IMR-90 (cell line): ENCODE results near the gene AKIP1. TPM values are rescaled to one million over a fixed set of nuclear protein-coding genes. Genes with fewer than 3 reads are reported as not detected.
A peak's percentile ranks its signal among the peaks of the same experiment; 100 is the strongest.

Experiments used
- ATAC-seq: fragments of 200-7000 bp; cut with Tn5 transposase; 2 replicates; pipeline ENCODE4 v1.9.1; 2020; ENCODE audit warnings: low read depth, mild to moderate bottlenecking, moderate library complexity
- BruUV-seq: library from RNA; stranded (reverse); fragments of 400-500 nt; replicated peaks from 2 replicates; lab custom pipeline; 2021; lab: Mats Ljungman, UMichigan
- CTCF ChIA-PET: fragments of 300-600 bp; formaldehyde crosslinking; extraction: SDS; loops from one replicate; lab custom pipeline; 2021; ENCODE audit warnings: antibody characterized with exemption; lab: Yijun Ruan, JAX
- POLR2A ChIA-PET: fragments of 300-600 bp; sonication (Branson Sonifier 250); formaldehyde crosslinking; loops from one replicate; lab custom pipeline; 2022; ENCODE audit warnings: antibody characterized with exemption; ENCODE audit not compliant: unreplicated experiment; lab: Charles Lee
- DNase-seq: peaks from one replicate; pipeline ENCODE4 v3.0.0; 2013
- H2AFZ ChIP-seq: replicated peaks from 2 replicates; pipeline ENCODE3; 2013; ENCODE audit warnings: low read length, mild to moderate bottlenecking; ENCODE audit not compliant: poor library complexity
- H2AK5ac ChIP-seq: 2 replicates; pipeline ENCODE4 v1.6.1; 2013; ENCODE audit warnings: low read depth, low read length, inconsistent platforms
- H2AK9ac ChIP-seq: replicated peaks from 2 replicates; pipeline ENCODE3; 2013; ENCODE audit warnings: mild to moderate bottlenecking, low read depth, low read length, moderate library complexity; ENCODE audit not compliant: poor library complexity
- H2BK120ac ChIP-seq: 2 replicates; pipeline ENCODE4 v1.6.1; 2013; ENCODE audit warnings: low read depth, low read length, inconsistent platforms
- H2BK15ac ChIP-seq: 3 replicates; pipeline ENCODE4 v1.6.1; 2013; ENCODE audit warnings: low read depth, low read length, inconsistent platforms
- H2BK20ac ChIP-seq: 2 replicates; pipeline ENCODE4 v1.6.1; 2013; ENCODE audit warnings: low read depth, mild to moderate bottlenecking, inconsistent platforms, low read length, moderate library complexity
- H2BK5ac ChIP-seq: 2 replicates; pipeline ENCODE4 v1.6.1; 2013; ENCODE audit warnings: mild to moderate bottlenecking, low read depth, low read length, inconsistent platforms; ENCODE audit not compliant: poor library complexity, severe bottlenecking
- H3K14ac ChIP-seq: replicated peaks from 2 replicates; pipeline ENCODE4 v1.6.1; 2013; ENCODE audit warnings: low read depth, low read length, inconsistent platforms
- H3K18ac ChIP-seq: 2 replicates; pipeline ENCODE4 v1.6.1; 2013; ENCODE audit warnings: low read depth, low read length, control low read depth
- H3K23ac ChIP-seq: 2 replicates; pipeline ENCODE4 v1.6.1; 2013; ENCODE audit warnings: low read depth, low read length, inconsistent platforms
- H3K27ac ChIP-seq: 2 replicates; pipeline ENCODE4 v1.5.1; 2013; ENCODE audit warnings: mild to moderate bottlenecking, control low read depth, low read length; ENCODE audit not compliant: insufficient read depth
- H3K27me3 ChIP-seq: 2 replicates; pipeline ENCODE4 v1.6.1; 2013; ENCODE audit warnings: low read length; ENCODE audit not compliant: control insufficient read depth, insufficient read depth
- H3K36me3 ChIP-seq: 2 replicates; pipeline ENCODE4 v1.6.1; 2013; ENCODE audit warnings: low read length, mixed read lengths; ENCODE audit not compliant: control insufficient read depth, insufficient read depth
- H3K4ac ChIP-seq: 2 replicates; pipeline ENCODE4 v1.6.1; 2013; ENCODE audit warnings: low read depth, low read length, inconsistent platforms
- H3K4me1 ChIP-seq: 2 replicates; pipeline ENCODE4 v1.6.1; 2013; ENCODE audit warnings: low read length, mixed read lengths; ENCODE audit not compliant: control insufficient read depth, insufficient read depth
- H3K4me2 ChIP-seq: 2 replicates; pipeline ENCODE4 v1.6.1; 2013; ENCODE audit warnings: low read depth, mild to moderate bottlenecking, control low read depth, low read length, moderate library complexity
- H3K4me3 ChIP-seq: 2 replicates; pipeline ENCODE4 v1.5.1; 2013; ENCODE audit warnings: low read depth, mild to moderate bottlenecking, control low read depth, low read length, moderate library complexity; ENCODE audit not compliant: insufficient read depth
- H3K56ac ChIP-seq: 2 replicates; pipeline ENCODE4 v1.6.1; 2013; ENCODE audit warnings: low read length, inconsistent platforms; ENCODE audit not compliant: insufficient read depth; ENCODE audit errors: extremely low read depth
- H3K79me1 ChIP-seq, 2 experiments: 2 replicates each; pipeline ENCODE4 v1.6.1; 2013; ENCODE audit warnings: low read length in 2 of 2, inconsistent platforms in 1 of 2, low read depth in 1 of 2
- H3K9ac ChIP-seq: 2 replicates; pipeline ENCODE4 v1.6.1; 2013; ENCODE audit warnings: low read depth, low read length, control low read depth
- H3K9me1 ChIP-seq: 2 replicates; pipeline ENCODE4 v1.6.1; 2013; ENCODE audit warnings: low read length, inconsistent platforms; ENCODE audit not compliant: insufficient read depth
- H3K9me3 ChIP-seq: 2 replicates; pipeline ENCODE4 v1.6.1; 2013; ENCODE audit warnings: low read length; ENCODE audit not compliant: control insufficient read depth, insufficient read depth
- H4K20me1 ChIP-seq: 2 replicates; pipeline ENCODE4 v1.6.1; 2013; ENCODE audit warnings: low read length, inconsistent platforms; ENCODE audit not compliant: insufficient read depth
- H4K5ac ChIP-seq: 2 replicates; pipeline ENCODE4 v1.6.1; 2013; ENCODE audit warnings: mild to moderate bottlenecking, low read depth, low read length, control low read depth
- H4K8ac ChIP-seq, 2 experiments: 2 replicates each; pipeline ENCODE4 v1.6.1; 2013; ENCODE audit warnings: low read depth in 2 of 2, low read length in 2 of 2, control low read depth in 1 of 2, inconsistent platforms in 1 of 2
- H4K91ac ChIP-seq: 2 replicates; pipeline ENCODE4 v1.6.1; 2013; ENCODE audit warnings: low read depth, low read length, inconsistent platforms; ENCODE audit not compliant: insufficient read depth
- CEBPB ChIP-seq: IDR thresholded peaks from 2 replicates; pipeline ENCODE4 v1.6.1; 2012; ENCODE audit warnings: low read depth, low read length, improper control_type of control experiment
- FOS ChIP-seq: fragments of 150-350 bp; IDR thresholded peaks from 2 replicates; pipeline ENCODE4 v1.6.1; 2016; ENCODE audit warnings: low read depth, low read length
- MAFK ChIP-seq: IDR thresholded peaks from 2 replicates; pipeline ENCODE4 v1.6.1; 2012; ENCODE audit warnings: low read depth, low read length, improper control_type of control experiment
- MXI1 ChIP-seq: IDR thresholded peaks from 2 replicates; pipeline ENCODE4 v1.6.1; 2012; ENCODE audit warnings: low read depth, mild to moderate bottlenecking, low read length, moderate library complexity, borderline replicate concordance
- WGBS, 2 experiments: methylation state at CpG; one replicate each; pipeline versions ENCODE4 v1.1.5 to v1.1.7; 2013; ENCODE audit warnings: missing lambda C conversion rate in 2 of 2; ENCODE audit not compliant: insufficient read length in 1 of 2; ENCODE audit errors: extremely low coverage in 2 of 2; 5-methylcytosine and 5-hydroxymethylcytosine counted together
- dilution Hi-C: fragments of 300-500 bp; cut with HindIII; formaldehyde crosslinking; loops from one replicate; pipeline ENCODE4 v1.14.3; 2018; ENCODE audit warnings: low sequenced_read_pairs; ENCODE audit not compliant: unreplicated experiment
- in situ Hi-C: fragments of 300-500 bp; cut with MboI; formaldehyde crosslinking; loops from 3 replicates; pipeline ENCODE4 v1.14.3; 2019; ENCODE audit warnings: low sequenced_read_pairs, inconsistent platforms, mixed read lengths
- intact Hi-C: fragments of 100-400 bp; cut with micrococcal nuclease; formaldehyde crosslinking; loops from 2 replicates; pipeline ENCODE4 v1.10.0; 2022
- polyA plus RNA-seq, 3 experiments: library from polyadenylated mRNA; depleted of rRNA; stranded (reverse); fragments of >200 nt; gene quantifications; 2 replicates each; pipeline ENCODE4 v1.2.3, GENCODE V29; 2012; ENCODE audit warnings: low replicate concordance in 1 of 3
- total RNA-seq: library from RNA; depleted of rRNA; stranded (reverse); fragments of >200 nt; gene quantifications from 2 replicates; pipeline ENCODE4 v1.2.3, GENCODE V29; 2012

The AKIP1 gene
- total and polyA plus RNA-seq, 2 of the 4 experiments (the other 2 are of a cell fraction) = 33.9 to 36.0 TPM

DNA sequence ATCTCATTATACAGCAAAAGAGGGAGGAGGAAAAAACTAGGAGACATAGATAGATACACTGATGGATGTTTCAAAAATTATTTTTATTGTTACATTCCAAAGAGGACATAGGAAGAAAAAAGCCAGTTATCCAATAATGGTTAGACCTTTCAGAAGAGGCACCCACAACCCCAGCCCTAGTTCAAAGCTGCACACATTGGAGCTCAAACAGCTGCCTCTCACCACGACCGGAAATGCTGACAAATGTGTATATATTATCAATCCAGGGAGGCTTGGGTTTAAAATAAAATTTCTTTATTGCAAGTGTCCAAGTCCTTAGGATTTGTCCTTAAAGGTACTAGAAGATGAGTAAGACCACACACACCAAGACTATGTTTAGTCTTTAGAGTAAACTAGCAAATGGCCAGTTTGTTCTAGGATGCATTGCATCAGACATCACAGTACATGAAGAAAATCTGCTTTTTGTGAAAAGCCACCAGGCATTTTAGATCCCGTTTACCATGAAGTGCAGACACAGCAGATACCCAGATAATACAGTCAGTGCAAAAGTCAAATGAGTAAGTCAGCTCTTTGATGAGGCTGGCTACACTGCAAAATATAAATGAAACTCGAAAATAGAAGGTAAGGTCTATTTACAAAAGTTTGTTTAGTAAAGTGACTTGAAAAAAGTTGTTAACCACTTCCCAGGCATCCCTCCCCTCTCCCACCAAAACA, 36.4 kb downstream of the AKIP1 start:
- no peak overlapping the region for H3K27ac ChIP-seq
- WGBS, 2 experiments = no CpG with 5 or more reads among the region's 4 CpGs
- POLR2A ChIA-PET = interaction anchor here (0.6 kb wide), 1 partner anchor 219 kb away, joined by 4 read pairs; no protein-coding TSS in a partner anchor

More for the DNA sequence above, 36.4 kb downstream of the AKIP1 start:
- Histone ChIP-seq H2AK9ac (no peak overlapping the region), H3K9me1 (no peaks in the 10 kb centered on the region), H3K36me3 (peaks cover 14% of the 10 kb centered on the region), H4K8ac (peak overlapping the region in 1 of 2 experiments; percentile 72; a peak in 2 of 4 replicates), H3K79me1 (peaks cover 0 to 4% of the 10 kb centered on the region in 2 experiments; a peak in 1 of 4 replicates), H3K56ac (peak overlapping the region; percentile 37; the same call in 1 of the 2 replicates), H2BK120ac (peak overlapping the region; percentile 5), H4K20me1 (no peaks in the 10 kb centered on the region), H3K4me3 (no peak overlapping the region), H3K23ac (no peak overlapping the region), H4K91ac (peak overlapping the region; percentile 12; the same call in 1 of the 2 replicates), H3K4ac (no peak overlapping the region; the same call in 1 of the 2 replicates), H3K9me3 (no peaks in the 10 kb centered on the region), H3K4me2 (peak overlapping the region; percentile 46; the same call in 1 of the 2 replicates), H2BK20ac (peak overlapping the region; percentile 1), H4K5ac (peak overlapping the region; percentile 0; the same call in 1 of the 2 replicates), H3K9ac (peak overlapping the region; percentile 4; the same call in 1 of the 2 replicates), H2BK15ac (0 out of 3 replicates have a peak overlapping the region, but pooled peaks have one; percentile 8), H2AK5ac (no peak overlapping the region), H2BK5ac (peak overlapping the region; percentile 40), H3K18ac (peak overlapping the region; percentile 34; the same call in 1 of the 2 replicates), H2AFZ (no peak overlapping the region), H3K14ac (peak overlapping the region; percentile 23), H3K4me1 (peaks cover 2% of the 10 kb centered on the region), H3K27me3 (no peaks in the 10 kb centered on the region)
- dilution Hi-C loops (no loop called here), intact Hi-C loops (no loop called here), in situ Hi-C loops (no loop called here)
- BruUV-seq = TSS peak; percentile 94
- ATAC-seq (peak; percentile 86), DNase-seq (peak; percentile 68)
- CTCF ChIA-PET = interaction anchor here (1.2 kb wide), 1 partner anchor 14 kb away, joined by 3 read pairs; no protein-coding TSS in a partner anchor
- TF ChIP-seq MXI1 (no peak), CEBPB (peak; percentile 82), FOS (peak; percentile 8; the same call in 1 of the 2 replicates), MAFK (0 out of 2 replicates have a peak, but pooled peaks have one; percentile 1)
